K562 (cell line): Measurements from ENCODE around the gene MBD6. TPM values are rescaled to one million over a fixed set of nuclear protein-coding genes. Genes with fewer than 3 reads are reported as not detected.

Experiments used
- BRD4 ChIP-seq: fragments of 200-600 bp; sonication (generic); IDR thresholded peaks from 2 replicates; pipeline ENCODE4 v1.6.1; 2017; ENCODE audit warnings: inconsistent platforms
- BRF1 ChIP-seq: IDR thresholded peaks from 3 replicates; pipeline ENCODE4 v1.6.1; 2011; ENCODE audit warnings: borderline replicate concordance, mild to moderate bottlenecking; ENCODE audit not compliant: insufficient read length; ENCODE audit errors: extremely low read depth
- CBX2 ChIP-seq: fragments of 200-600 bp; sonication (generic); IDR thresholded peaks from one replicate; pipeline ENCODE4 v1.6.1; 2012; ENCODE audit warnings: mild to moderate bottlenecking, low read length, inconsistent platforms; ENCODE audit not compliant: insufficient read depth, poor library complexity, severe bottlenecking
- CCAR2 ChIP-seq: fragments of 200-400 bp; formaldehyde crosslinking; IDR thresholded peaks from 2 replicates; pipeline ENCODE4 v1.6.1; 2017; ENCODE audit warnings: mild to moderate bottlenecking, low read depth, low read length
- FOS ChIP-seq: IDR thresholded peaks from 3 replicates; pipeline ENCODE4 v1.6.1; 2011; ENCODE audit not compliant: insufficient read length; ENCODE audit errors: extremely low read depth
- FOXK1 ChIP-seq: sonication (generic); formaldehyde crosslinking; IDR thresholded peaks from 2 replicates; pipeline ENCODE4 v1.8.0; 2022; ENCODE audit warnings: missing genetic modification reagents, mild to moderate bottlenecking, borderline replicate concordance
- HNRNPH1 ChIP-seq: fragments of 200-400 bp; formaldehyde crosslinking; optimal IDR thresholded peaks from 2 replicates; pipeline ENCODE3; 2017; ENCODE audit warnings: low read depth, mild to moderate bottlenecking, low read length, moderate library complexity
- HNRNPUL1 ChIP-seq: fragments of 200-400 bp; formaldehyde crosslinking; IDR thresholded peaks from 2 replicates; pipeline ENCODE4 v1.6.1; 2017; ENCODE audit warnings: low read length
- MED1 ChIP-seq: sonication (generic); formaldehyde crosslinking; IDR thresholded peaks from 2 replicates; pipeline ENCODE4 v1.8.1; 2023; ENCODE audit warnings: missing genetic modification reagents, borderline replicate concordance
- MLLT1 ChIP-seq, 2 experiments: fragments of 450-650 bp; IDR thresholded peaks; 2 replicates each; pipeline ENCODE4 v1.6.1; 2016
- POLR2AphosphoS5 ChIP-seq: IDR thresholded peaks from 2 replicates; pipeline ENCODE4 v1.6.1; 2011; ENCODE audit warnings: mild to moderate bottlenecking, low read depth, low read length, moderate library complexity; ENCODE audit not compliant: control insufficient read depth, insufficient read depth
- POLR2H ChIP-seq: IDR thresholded peaks from 2 replicates; pipeline ENCODE4 v1.6.1; 2016; ENCODE audit warnings: missing genetic modification characterization, low read depth, mild to moderate bottlenecking, control low read depth, missing compliant biosample characterization, moderate library complexity
- SMAD3 ChIP-seq: fragments of 450-650 bp; formaldehyde crosslinking; conservative IDR thresholded peaks from 2 replicates; pipeline ENCODE4 v1.4.0; 2020; ENCODE audit warnings: mild to moderate bottlenecking
- SNAPC5 ChIP-seq: fragments of 250-450 bp; sonication (Bioruptor Pico); IDR thresholded peaks from 2 replicates; pipeline ENCODE4 v1.8.0; 2021; ENCODE audit warnings: moderate library complexity, mild to moderate bottlenecking, inconsistent platforms
- TRIM24 ChIP-seq, 2 experiments: fragments of 450-650 bp; IDR thresholded peaks; 2 replicates each; pipeline ENCODE4 v1.6.1; 2016
- YY1 ChIP-seq, 3 experiments: IDR thresholded peaks; 2 replicates each; pipeline ENCODE4 v1.6.1; 2011; ENCODE audit warnings: low read length in 2 of 3, mild to moderate bottlenecking in 2 of 3, moderate library complexity in 2 of 3, borderline replicate concordance in 1 of 3, control low read depth in 1 of 3, low read depth in 1 of 3; ENCODE audit not compliant: insufficient read depth in 3 of 3, insufficient replicate concordance in 2 of 3, control insufficient read depth in 1 of 3, insufficient read length in 1 of 3; ENCODE audit errors: extremely low read depth in 1 of 3
- ZNF174 ChIP-seq: fragments of 250-450 bp; sonication (Bioruptor Pico); IDR thresholded peaks from 2 replicates; pipeline ENCODE4 v1.4.0; 2020; ENCODE audit warnings: mild to moderate bottlenecking
- ZNF263 ChIP-seq: sonication (generic); formaldehyde crosslinking; IDR thresholded peaks from 2 replicates; pipeline ENCODE4 v1.8.0; 2022; ENCODE audit warnings: mild to moderate bottlenecking, missing genetic modification reagents, borderline replicate concordance
- ZNF444 ChIP-seq: fragments of 250-450 bp; sonication (Bioruptor Pico); IDR thresholded peaks from 2 replicates; pipeline ENCODE4 v1.4.0; 2020; ENCODE audit warnings: mild to moderate bottlenecking, moderate library complexity
- polyA plus RNA-seq, 8 experiments: library from polyadenylated mRNA; depleted of rRNA in 4 of 8; stranded (reverse) in 5 of 8; unstranded in 3 of 8; fragments of >200 nt; fragmentation: Nextera tagmentation in 2 of 8; fragmentation: Illumina TruSeq in 1 of 8; extraction: Ambion mirVana in 2 of 8; extraction: Trizol in 1 of 8; gene quantifications; 2 replicates each; pipeline versions ENCODE4 v1.2.1 to v1.2.3, GENCODE V29; 2011 to 2014; ENCODE audit warnings: inconsistent platforms in 1 of 8, missing spikeins in 1 of 8
- total RNA-seq, 7 experiments: library from RNA; depleted of rRNA in 6 of 7; stranded (reverse); fragments of >200 nt in 6 of 7; fragmentation: Illumina TruSeq in 2 of 7; extraction: Trizol in 2 of 7; gene quantifications; 2 replicates each; pipeline versions ENCODE4 v1.2.1 to v1.2.3, GENCODE V29; 2011 to 2021; ENCODE audit warnings: low replicate concordance in 1 of 7
- TF ChIP-seq, protein P1 (sequence below): sonication (generic); formaldehyde crosslinking; IDR thresholded peaks from 2 replicates; pipeline ENCODE4 v1.8.0; 2023; ENCODE audit warnings: mild to moderate bottlenecking, missing genetic modification reagents
- TF ChIP-seq, protein P2 (sequence below), 2 experiments: fragments of 450-650 bp in 1 of 2; sonication (generic) in 1 of 2; formaldehyde crosslinking; conservative IDR thresholded peaks; 2 replicates each; pipeline versions ENCODE4 v1.4.0 to v1.8.1; 2020 to 2022; ENCODE audit warnings: mild to moderate bottlenecking in 1 of 2, missing genetic modification reagents in 1 of 2

MBD6 gene
- total and polyA plus RNA-seq, 9 of the 15 experiments (the other 6 are each of a cell fraction or from before 2014, with no cell fraction given): 2.0 to 54.8 (median 3.8) TPM

DNA sequence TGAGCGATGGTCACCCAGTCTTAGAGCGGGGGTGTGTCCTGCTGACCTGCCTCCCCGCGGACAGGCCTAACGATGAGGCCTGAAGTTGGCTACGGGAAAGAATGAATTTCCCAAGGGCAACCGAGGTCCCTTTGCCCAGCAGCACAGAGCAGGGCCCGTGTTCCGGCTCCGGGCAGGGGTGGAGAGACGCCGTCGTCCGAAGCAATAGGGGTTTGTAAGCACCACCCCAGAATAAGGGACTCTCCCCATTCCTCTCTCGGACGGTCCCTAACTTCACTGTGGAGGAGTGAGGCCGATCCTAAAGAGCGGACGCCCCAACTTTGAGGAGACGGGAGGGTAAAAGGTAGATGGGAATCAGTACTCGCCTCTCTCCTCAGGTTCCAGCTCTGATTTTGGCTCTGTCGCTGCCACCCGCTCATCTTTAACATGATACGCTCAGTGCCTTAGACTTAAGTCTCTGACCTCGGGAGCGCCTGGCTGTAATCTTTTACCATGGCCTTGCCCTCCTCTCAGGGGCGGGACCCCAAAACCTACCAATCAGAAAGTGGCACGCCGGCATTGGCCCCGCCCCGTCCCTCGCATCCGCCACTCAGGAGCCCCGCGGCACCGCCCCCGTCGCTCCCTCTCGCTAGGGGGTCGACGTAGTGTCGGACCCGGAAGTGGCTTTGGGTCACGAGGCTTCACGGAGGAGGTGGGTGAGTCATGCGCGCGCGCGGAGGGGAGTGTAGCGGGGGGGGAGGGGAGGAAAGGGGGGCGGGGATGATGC lies 2.4 kb upstream of the MBD6 start, which contains the start of gene DDIT3 (continued):
- TF ChIP-seq CBX2 (no peak), HNRNPUL1 (no peak), FOS (peak; percentile 79), ZNF174 (CRISPR knock-in tag) (no peak), TRIM24 (IDR thresholded peaks at IDR 0.05) (no peak), ZNF263 (CRISPR knock-in tag) (peak; percentile 72; the same call in 1 of the 2 replicates), HNRNPH1 (no peak), SMAD3 (CRISPR knock-in tag) (no peak; the same call in 1 of the 2 replicates), SNAPC5 (CRISPR knock-in tag) (no peak), MED1 (peak; percentile 90; the same call in 1 of the 2 replicates), CCAR2 (no peak), MLLT1 (IDR thresholded peaks at IDR 0.05) (peak; percentile 97 to 98), ZNF444 (CRISPR knock-in tag) (peak; percentile 23; the same call in 1 of the 2 replicates), POLR2H (tag) (peak; percentile 99), FOXK1 (CRISPR knock-in tag) (no peak), BRF1 (no peak), BRD4 (peak; percentile 57; the same call in 1 of the 2 replicates), POLR2AphosphoS5 (peak; percentile 99), YY1 (IDR thresholded peaks at IDR 0.05; ENCODE audit: borderline replicate concordance in 1 of 3, control insufficient read depth in 1 of 3, extremely low read depth in 1 of 3, insufficient read depth in 3 of 3, insufficient read length in 1 of 3, insufficient replicate concordance in 2 of 3, low read depth in 1 of 3, low read length in 2 of 3) (peak in 2 of 3 experiments; percentile 30 to 76)
- TF ChIP-seq, protein P1, sequence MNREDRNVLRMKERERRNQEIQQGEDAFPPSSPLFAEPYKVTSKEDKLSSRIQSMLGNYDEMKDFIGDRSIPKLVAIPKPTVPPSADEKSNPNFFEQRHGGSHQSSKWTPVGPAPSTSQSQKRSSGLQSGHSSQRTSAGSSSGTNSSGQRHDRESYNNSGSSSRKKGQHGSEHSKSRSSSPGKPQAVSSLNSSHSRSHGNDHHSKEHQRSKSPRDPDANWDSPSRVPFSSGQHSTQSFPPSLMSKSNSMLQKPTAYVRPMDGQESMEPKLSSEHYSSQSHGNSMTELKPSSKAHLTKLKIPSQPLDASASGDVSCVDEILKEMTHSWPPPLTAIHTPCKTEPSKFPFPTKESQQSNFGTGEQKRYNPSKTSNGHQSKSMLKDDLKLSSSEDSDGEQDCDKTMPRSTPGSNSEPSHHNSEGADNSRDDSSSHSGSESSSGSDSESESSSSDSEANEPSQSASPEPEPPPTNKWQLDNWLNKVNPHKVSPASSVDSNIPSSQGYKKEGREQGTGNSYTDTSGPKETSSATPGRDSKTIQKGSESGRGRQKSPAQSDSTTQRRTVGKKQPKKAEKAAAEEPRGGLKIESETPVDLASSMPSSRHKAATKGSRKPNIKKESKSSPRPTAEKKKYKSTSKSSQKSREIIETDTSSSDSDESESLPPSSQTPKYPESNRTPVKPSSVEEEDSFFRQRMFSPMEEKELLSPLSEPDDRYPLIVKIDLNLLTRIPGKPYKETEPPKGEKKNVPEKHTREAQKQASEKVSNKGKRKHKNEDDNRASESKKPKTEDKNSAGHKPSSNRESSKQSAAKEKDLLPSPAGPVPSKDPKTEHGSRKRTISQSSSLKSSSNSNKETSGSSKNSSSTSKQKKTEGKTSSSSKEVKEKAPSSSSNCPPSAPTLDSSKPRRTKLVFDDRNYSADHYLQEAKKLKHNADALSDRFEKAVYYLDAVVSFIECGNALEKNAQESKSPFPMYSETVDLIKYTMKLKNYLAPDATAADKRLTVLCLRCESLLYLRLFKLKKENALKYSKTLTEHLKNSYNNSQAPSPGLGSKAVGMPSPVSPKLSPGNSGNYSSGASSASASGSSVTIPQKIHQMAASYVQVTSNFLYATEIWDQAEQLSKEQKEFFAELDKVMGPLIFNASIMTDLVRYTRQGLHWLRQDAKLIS: peak; percentile 99
- TF ChIP-seq, protein P2, sequence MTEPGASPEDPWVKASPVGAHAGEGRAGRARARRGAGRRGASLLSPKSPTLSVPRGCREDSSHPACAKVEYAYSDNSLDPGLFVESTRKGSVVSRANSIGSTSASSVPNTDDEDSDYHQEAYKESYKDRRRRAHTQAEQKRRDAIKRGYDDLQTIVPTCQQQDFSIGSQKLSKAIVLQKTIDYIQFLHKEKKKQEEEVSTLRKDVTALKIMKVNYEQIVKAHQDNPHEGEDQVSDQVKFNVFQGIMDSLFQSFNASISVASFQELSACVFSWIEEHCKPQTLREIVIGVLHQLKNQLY (CRISPR knock-in tag; conservative IDR thresholded peaks at IDR 0.05): 0 out of 4 replicates have a peak, but pooled peaks have one; percentile 21 to 80
